HFFc6 (cell line): ENCODE data around the gene TMEM269. TPM values are rescaled to one million over a fixed set of nuclear protein-coding genes. Genes with fewer than 3 reads are reported as not detected.
A peak's percentile ranks its signal among the peaks of the same experiment; 100 is the strongest.

ENCODE experiments used
- DNase-seq: peaks from one replicate; pipeline ENCODE4 v3.0.0-alpha.2; 2018
- H3K27ac Mint-ChIP-seq: 2 replicates; pipeline ENCODE4 v1.8.0; 2020; ENCODE audit warnings: mild to moderate bottlenecking, mixed read lengths
- H3K27me3 Mint-ChIP-seq: 2 replicates; pipeline ENCODE4 v1.8.0; 2021; ENCODE audit warnings: mild to moderate bottlenecking, moderate library complexity, mixed read lengths; ENCODE audit not compliant: insufficient read depth
- H3K36me3 Mint-ChIP-seq: 2 replicates; pipeline ENCODE4 v1.8.0; 2021; ENCODE audit warnings: low read depth, mixed read lengths
- H3K4me1 Mint-ChIP-seq: 2 replicates; pipeline ENCODE4 v1.8.0; 2020; ENCODE audit warnings: low read depth, mixed read lengths
- H3K4me3 Mint-ChIP-seq: 2 replicates; pipeline ENCODE4 v1.8.0; 2020; ENCODE audit warnings: mild to moderate bottlenecking, moderate library complexity, mixed read lengths
- H3K9me3 Mint-ChIP-seq: 2 replicates; pipeline ENCODE4 v1.8.0; 2020; ENCODE audit warnings: mild to moderate bottlenecking, mixed read lengths
- CTCF ChIP-seq: fragments of 200-600 bp; sonication (generic); IDR thresholded peaks from 2 replicates; pipeline ENCODE4 v1.5.0; 2021; ENCODE audit warnings: antibody characterized with exemption, mild to moderate bottlenecking
- total RNA-seq, 6 experiments: library from RNA; stranded (reverse); fragmentation: NEBNext Ultra II Directional; extraction: Animal tissue kit (Norgen Biotek cat#: 25700); gene quantifications; 2 replicates in 1 of 6; 3 replicates in 5 of 6; pipeline ENCODE4 v1.2.3, GENCODE V29; 2021

TMEM269 gene
- total RNA-seq, 6 experiments from 2014 or later = not detected

- no peak for DNase-seq
- Mint-ChIP-seq H3K4me1 (peaks cover 10% of the 10 kb centered on the region), H3K27ac (no peak overlapping the region), H3K36me3 (peaks cover 29% of the 10 kb centered on the region), H3K4me3 (no peak overlapping the region), H3K9me3 (no peaks in the 10 kb centered on the region), H3K27me3 (no peaks in the 10 kb centered on the region)
- no peak for TF ChIP-seq CTCF
Observed at GRCh38 chr1:42773420-42773819, 11.4 kb upstream of the TMEM269 start.

DNA sequence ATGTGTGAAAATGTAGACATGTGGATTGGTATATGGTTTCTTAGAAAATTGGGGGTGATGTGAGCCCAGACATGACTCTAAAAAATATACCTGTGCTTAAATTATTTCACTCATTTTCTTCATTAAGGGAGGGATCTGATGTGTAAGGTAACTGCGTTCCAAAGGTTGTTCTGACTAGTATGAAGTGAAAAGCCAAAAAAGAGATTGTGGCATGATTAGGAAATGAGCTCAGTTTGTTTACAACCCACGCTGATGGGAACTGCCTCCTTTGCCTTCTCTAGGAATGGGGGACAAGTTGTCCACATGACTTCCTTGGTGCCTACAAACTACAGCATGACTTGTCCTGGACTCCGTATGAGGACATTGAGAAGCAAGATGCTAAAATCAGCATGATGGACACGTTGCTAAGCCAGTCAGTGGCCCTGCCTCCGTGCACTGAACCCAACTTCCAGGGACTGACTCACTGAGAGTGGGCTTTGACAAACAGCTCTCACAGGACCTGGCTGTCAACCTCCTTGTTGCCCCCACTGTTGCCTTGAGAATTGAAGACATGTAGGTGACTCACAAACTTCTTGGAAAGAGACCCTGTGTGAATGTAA, 9.8 kb upstream of the TMEM269 start:
- DNase-seq = no peak
- Mint-ChIP-seq H3K4me1 (peaks cover 6% of the 10 kb centered on the region), H3K9me3 (no peaks in the 10 kb centered on the region), H3K27me3 (no peaks in the 10 kb centered on the region), H3K27ac (no peak overlapping the region), H3K4me3 (no peak overlapping the region), H3K36me3 (peaks cover 25% of the 10 kb centered on the region)
- no peak for TF ChIP-seq CTCF

DNA sequence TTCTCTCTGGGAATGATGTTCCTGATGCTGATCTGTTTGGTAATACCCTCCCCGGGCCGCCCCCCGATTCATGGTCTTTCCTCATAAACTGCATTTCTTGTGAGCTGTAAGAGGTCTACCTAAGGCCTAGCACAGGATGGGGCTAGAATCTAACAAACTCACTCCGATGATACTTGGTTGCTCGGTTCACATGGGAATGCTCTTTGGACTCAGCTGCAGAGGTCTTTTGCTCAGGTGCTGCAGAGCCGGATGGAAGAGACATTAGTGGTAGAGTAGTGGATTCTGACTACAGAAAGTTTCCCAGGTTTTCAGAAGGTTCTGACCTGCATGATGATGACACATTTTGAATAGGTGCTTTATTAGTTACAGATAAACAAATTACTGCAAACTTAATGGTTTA, 8.3 kb upstream of the TMEM269 start:
- no peaks in the 10 kb centered on the region for H3K9me3 Mint-ChIP-seq
- TF ChIP-seq CTCF = no peak
- H3K27ac Mint-ChIP-seq = no peak overlapping the region
- H3K4me1 Mint-ChIP-seq = no peaks in the 10 kb centered on the region
- H3K27me3 Mint-ChIP-seq = no peaks in the 10 kb centered on the region
- H3K4me3 Mint-ChIP-seq = no peak overlapping the region
- no peak for DNase-seq
- peaks cover 18% of the 10 kb centered on the region for H3K36me3 Mint-ChIP-seq

DNA sequence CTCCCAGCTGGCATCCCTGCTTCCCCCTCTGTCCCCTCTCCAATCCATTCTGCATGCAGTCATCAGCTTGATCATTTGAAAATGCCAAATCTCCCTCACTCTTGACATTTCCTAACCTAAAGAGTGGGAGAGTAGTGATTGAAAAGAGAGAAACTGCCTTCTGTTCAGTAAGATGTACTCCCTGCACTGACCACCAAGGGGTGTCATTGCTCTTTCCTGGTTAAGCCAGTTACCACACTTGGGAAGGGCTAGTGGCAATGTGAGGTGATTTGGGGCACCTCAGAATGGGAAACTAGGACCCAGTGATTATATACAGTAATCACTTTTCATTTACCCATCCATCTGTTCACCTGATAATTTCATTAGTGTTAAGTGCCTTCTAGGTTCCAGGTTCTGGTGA, 6.9 kb upstream of the TMEM269 start:
- Mint-ChIP-seq H3K4me1 (no peaks in the 10 kb centered on the region), H3K27ac (no peak overlapping the region), H3K36me3 (peaks cover 18% of the 10 kb centered on the region), H3K4me3 (no peak overlapping the region), H3K27me3 (no peaks in the 10 kb centered on the region; the same call in 1 of the 2 replicates), H3K9me3 (no peaks in the 10 kb centered on the region)
- peak; percentile 85 for TF ChIP-seq CTCF
- DNase-seq = peak; percentile 31

GRCh38 chr1:42779725-42780124, 5.1 kb upstream of the TMEM269 start:
- Mint-ChIP-seq H3K4me3 (no peak overlapping the region), H3K36me3 (peaks cover 16% of the 10 kb centered on the region), H3K27me3 (no peaks in the 10 kb centered on the region; the same call in 1 of the 2 replicates), H3K27ac (no peak overlapping the region), H3K4me1 (no peaks in the 10 kb centered on the region), H3K9me3 (no peaks in the 10 kb centered on the region)
- no peak for DNase-seq
- TF ChIP-seq CTCF = no peak

DNA sequence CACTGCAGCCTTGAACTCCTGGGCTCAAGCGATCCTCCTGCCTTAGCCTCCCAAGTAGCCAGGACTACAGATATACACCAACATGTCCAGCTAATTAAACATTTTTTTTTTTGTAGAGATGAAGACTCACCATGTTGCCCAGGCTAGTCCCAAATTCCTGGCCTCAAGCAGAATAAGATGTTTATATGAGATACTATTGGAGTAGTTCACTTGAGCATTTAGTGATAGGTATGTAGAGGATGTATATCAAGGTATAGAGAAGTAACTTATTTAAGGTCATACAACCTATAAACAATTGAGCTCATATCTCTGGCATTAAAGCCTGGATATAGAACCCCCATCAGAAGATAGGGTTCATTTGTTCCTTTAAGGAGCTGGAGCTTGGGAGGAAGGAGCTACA, 4.6 kb upstream of the TMEM269 start:
- H3K9me3 Mint-ChIP-seq = no peaks in the 10 kb centered on the region
- peaks cover 12% of the 10 kb centered on the region for H3K36me3 Mint-ChIP-seq
- H3K4me3 Mint-ChIP-seq = no peak overlapping the region
- no peak overlapping the region for H3K27ac Mint-ChIP-seq
- H3K27me3 Mint-ChIP-seq = no peaks in the 10 kb centered on the region; the same call in 1 of the 2 replicates
- no peaks in the 10 kb centered on the region for H3K4me1 Mint-ChIP-seq
- TF ChIP-seq CTCF = no peak
- DNase-seq = no peak
